SKM-1 (cell line): ENCODE data around the gene FICD.

Experiments
- DNase-seq: peaks from one replicate; lab custom pipeline; 2025; ENCODE audit not compliant: unreplicated experiment; lab: John Stamatoyannopoulos, UW

Gene FICD

DNA sequence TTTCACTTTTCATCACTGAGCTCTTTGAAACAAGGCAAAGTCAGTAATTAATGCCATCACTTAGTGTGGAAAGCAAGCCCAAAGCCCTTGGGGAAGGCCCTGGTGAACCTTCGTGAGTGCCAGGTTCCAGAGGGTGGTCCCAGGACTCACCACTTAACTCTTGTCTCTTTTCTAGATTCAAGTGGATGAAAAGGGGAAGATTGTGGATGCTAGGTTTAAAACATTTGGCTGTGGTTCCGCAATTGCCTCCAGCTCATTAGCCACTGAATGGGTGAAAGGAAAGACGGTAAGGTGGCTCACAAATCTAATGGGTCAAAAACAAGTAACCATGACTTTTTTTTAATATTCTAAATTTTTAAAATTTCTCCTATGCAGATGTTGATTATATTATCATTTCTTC is 50.1 kb downstream of the FICD start:
- no peak for DNase-seq

GRCh38 chr12:108565976-108566375 is 50.9 kb downstream of the FICD start:
- DNase-seq, result no peak

DNA sequence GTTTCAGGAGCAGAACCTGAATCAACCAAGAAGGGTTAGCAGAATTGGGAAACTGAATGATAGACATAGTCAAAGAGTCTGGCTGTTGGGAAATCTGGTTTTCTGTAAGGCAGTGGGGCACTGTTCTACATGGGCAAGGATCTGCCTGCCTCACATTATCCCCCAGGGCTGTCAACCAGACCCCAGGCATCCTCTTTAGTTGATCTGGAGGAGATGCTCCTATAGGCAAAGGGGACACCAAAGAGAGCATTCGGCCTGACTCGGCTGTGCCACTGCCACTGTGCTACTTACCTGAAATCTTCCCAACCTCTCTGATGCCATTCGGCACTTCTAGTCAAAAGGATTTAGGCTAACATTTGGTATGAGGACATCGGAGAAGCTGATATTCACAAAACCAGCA is 51.4 kb downstream of the FICD start:
- no peak for DNase-seq

DNA sequence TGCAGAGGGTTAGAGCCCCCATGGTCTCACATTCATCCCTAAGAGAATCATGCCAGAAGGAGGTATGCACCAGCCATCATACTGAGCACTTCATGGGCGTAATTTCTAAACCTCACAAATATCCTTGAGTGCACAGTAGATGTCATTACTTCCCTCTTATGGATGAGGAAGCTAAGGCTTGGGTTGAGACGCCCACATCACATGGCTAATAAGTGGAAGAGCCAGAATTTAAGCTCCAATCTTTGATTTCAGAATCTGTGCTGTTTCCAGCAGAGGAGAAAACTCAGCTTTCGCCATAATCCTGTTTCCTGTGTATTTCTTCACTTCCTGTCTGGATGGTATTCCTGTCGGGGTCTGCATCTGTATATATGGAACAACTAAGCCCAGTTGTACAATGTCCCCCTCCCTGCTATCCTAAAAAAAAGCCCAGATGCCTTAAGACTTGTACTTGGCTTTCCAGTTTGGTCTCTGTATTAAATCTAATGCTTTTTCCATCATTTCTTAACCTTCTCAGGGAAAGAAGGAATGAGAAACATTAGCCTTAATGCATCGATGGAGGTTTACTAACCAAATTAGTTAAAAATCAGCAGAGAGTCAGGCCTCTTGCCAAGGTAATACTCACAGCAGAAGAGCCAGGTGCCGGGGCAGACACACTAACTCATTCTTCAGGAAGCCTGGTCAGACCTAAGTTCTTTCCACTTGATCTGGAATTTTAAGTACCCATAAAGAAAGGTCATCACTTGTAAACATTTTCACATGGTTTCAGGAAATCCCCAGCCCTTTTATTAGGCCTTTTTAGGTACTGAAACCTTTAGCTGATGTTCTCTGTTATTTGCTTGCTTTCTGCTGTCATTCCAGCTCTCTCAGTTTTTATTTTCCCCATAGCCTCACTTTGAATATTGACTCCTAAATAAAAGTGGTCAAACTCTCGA is 52.6 kb downstream of the FICD start:
- no peak for DNase-seq

DNA sequence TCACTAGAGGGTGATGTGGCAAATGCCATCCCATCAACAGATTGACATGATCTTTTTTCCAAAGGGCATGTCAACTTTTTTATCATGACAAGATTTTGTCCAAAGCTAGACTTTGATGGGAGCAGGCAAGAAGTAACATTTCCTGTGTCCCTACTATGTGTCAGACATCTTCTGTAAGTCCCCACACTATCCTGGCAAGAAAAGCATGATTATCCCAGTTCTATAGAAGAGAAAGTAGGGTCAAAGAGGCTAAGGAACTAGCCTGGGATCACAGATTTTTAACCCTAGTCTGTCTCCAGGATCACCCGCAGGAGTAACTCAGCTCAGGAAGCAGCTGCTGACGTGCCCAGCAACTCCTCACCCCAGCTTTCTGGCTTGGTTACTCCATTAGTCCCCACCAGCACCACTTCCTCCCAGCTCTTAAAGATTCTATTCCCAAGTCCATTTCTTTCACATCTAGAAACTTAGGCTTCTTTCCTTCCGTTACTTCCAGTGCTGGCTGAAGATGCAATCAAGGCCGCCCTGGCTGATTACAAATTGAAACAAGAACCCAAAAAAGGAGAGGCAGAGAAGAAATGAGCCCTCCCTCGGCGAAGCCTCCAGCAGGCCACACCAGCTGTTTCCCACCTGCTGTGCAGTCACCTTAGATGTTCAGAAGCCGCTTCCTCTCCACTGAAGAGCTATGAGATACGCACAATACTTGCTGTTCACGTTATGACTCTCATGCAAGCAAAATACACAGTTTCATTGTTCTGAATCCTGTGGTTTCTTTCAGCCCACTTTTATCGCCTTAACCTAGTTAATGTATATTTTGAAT is 53.5 kb downstream of the FICD start:
- DNase-seq, result no peak
